ENCODE measurements around the gene GSTP1. TPM values are rescaled to one million over a fixed set of nuclear protein-coding genes. Genes with fewer than 3 reads are reported as not detected.
"Not testable (repeated sequence)": the region's sequence is repeated elsewhere in the genome, so short reads cannot be mapped to it uniquely, and the experiment has no call there.

Gene GSTP1
- total RNA-seq, 1 donor from 2014 or later: 751 TPM

DNA sequence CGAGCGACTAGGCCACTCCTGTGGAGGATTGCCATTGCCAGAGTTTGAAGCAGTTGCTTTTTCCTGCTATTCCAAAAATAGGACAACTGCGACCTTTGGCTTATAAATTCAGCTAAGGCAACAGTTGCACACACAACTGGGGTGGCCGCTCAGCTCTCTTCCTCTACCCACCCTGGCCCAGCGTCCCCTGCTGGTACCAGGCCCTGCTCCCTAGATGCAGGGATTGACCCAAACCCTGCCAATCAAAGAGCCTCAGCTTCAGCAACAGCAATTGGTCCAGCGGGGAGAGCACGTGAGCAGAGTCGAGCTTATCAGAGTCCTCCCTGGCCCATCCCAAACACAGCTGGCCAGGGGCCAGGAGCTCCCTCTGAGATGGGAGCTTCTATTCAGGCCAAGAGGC, 38.3 kb upstream of the GSTP1 start:
- ATAC-seq (peak; percentile 44), DNase-seq (no peak)
- Histone ChIP-seq H3K9me3 (no peaks in the 10 kb centered on the region), H3K4me3 (no peak overlapping the region), H3K27me3 (no peaks in the 10 kb centered on the region), H3K36me3 (no peaks in the 10 kb centered on the region), H3K4me1 (no peaks in the 10 kb centered on the region), H3K27ac (peak overlapping the region; percentile 5)
- intact Hi-C loops (cut with DNase I): no loop called here
- no peak for TF ChIP-seq CTCF (IDR thresholded peaks at IDR 0.05)

GRCh38 chr11:67548112-67548511, 35.5 kb upstream of the GSTP1 start:
- H3K36me3 ChIP-seq; intact Hi-C loops (cut with DNase I); H3K27ac ChIP-seq; H3K9me3 ChIP-seq; H3K4me1 ChIP-seq; ATAC-seq; H3K27me3 ChIP-seq; DNase-seq; H3K4me3 ChIP-seq: not testable (repeated sequence)

- Histone ChIP-seq H3K4me3 (no peak overlapping the region), H3K27me3 (no peaks in the 10 kb centered on the region), H3K4me1 (no peaks in the 10 kb centered on the region), H3K9me3 (no peaks in the 10 kb centered on the region), H3K27ac (no peak overlapping the region), H3K36me3 (no peaks in the 10 kb centered on the region)
- no peak for DNase-seq
- intact Hi-C loops (cut with DNase I): no loop called here
- peak; percentile 28 for ATAC-seq
- TF ChIP-seq CTCF (IDR thresholded peaks at IDR 0.05): no peak
Observed at GRCh38 chr11:67548555-67549110, 35.0 kb upstream of the GSTP1 start.

DNA sequence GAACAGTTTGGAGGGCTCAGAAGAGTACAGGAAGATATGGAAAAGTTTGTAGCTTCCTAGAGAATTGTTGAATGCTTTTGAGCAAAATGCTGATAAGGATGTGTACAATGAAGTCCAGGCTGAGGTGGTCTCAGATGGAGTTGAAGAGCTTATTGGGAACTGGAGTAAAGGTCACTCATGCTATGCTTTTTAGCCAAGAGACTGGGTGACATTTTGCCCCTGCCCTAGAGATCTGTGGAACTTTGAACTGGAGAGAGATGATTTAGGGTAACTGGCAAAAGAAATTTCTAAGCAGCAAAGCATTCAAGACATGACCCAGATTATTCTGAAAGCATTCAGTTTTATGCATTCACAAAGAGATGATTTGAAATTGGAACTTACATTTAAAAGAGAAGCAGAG, 32.5 kb upstream of the GSTP1 start:
- H3K36me3 ChIP-seq: no peaks in the 10 kb centered on the region
- H3K4me1 ChIP-seq: no peaks in the 10 kb centered on the region
- no peaks in the 10 kb centered on the region for H3K9me3 ChIP-seq
- no peak overlapping the region for H3K27ac ChIP-seq
- H3K4me3 ChIP-seq: no peak overlapping the region
- no peak for ATAC-seq
- TF ChIP-seq CTCF (IDR thresholded peaks at IDR 0.05): no peak
- intact Hi-C loops (cut with DNase I): no loop called here
- no peak for DNase-seq
- H3K27me3 ChIP-seq: no peaks in the 10 kb centered on the region

DNA sequence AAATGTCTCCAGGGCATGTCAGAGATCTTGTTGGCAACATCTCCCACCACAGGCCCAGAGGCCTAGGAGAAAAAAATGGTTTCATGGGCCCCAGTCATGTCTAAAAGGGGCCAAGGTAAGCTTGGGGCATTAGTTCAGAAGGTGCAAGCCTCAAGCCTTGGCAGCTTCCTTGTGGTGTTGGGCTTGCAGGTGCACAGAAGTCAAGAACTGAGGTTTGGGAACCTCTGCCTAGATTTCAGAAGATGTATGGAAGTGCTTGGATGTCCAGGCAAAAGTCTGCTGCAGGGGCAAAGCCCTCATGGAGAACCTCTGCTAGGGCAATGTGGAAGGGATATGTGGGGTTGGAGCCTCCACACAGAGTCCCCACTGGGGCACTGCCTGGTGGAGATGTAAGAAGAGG, 31.9 kb upstream of the GSTP1 start:
- H3K27ac ChIP-seq; DNase-seq; H3K9me3 ChIP-seq; H3K4me1 ChIP-seq; ATAC-seq; intact Hi-C loops (cut with DNase I); H3K27me3 ChIP-seq; H3K4me3 ChIP-seq; H3K36me3 ChIP-seq: not testable (repeated sequence)

DNA sequence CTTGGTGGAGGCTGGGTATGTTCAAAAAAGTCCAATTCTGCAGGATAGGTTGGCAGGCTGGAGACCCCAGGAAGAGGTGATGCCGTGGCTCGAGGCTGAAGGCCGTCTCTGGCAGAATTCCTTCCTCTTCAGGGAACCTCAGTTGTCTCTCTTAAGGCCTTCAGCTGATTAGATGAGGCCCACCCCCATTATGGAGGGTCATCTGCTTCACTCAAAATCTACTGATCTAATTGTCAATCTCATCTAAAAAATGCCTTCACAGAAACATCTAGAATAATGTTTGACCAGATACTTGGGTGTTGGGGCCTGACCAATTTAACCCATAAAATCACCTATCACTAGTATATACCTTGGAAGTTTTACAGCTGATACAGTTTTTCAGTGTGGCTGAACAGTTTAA, 27.4 kb upstream of the GSTP1 start:
- H3K27me3 ChIP-seq: no peaks in the 10 kb centered on the region
- DNase-seq: no peak
- intact Hi-C loops (cut with DNase I): no loop called here
- peaks cover 4% of the 10 kb centered on the region for H3K4me1 ChIP-seq
- TF ChIP-seq CTCF (IDR thresholded peaks at IDR 0.05): no peak
- ATAC-seq: no peak
- no peaks in the 10 kb centered on the region for H3K36me3 ChIP-seq
- no peak overlapping the region for H3K4me3 ChIP-seq
- no peaks in the 10 kb centered on the region for H3K9me3 ChIP-seq
- no peak overlapping the region for H3K27ac ChIP-seq
